ENCODE results near the gene TRIM7. TPM values are rescaled to one million over a fixed set of nuclear protein-coding genes. Genes with fewer than 3 reads are reported as not detected.

The TRIM7 gene
- total and polyA plus RNA-seq, 9 of the 15 experiments (the other 6 are each of a cell fraction or from before 2014, with no cell fraction given): 2.6 to 14.9 (median 8.9) TPM

- TF ChIP-seq USF1 (CRISPR knock-in tag; IDR thresholded peaks at IDR 0.05): peak; percentile 46
- no peak for TF ChIP-seq HEY1 (CRISPR knock-in tag; IDR thresholded peaks at IDR 0.05; ENCODE audit: borderline replicate concordance)
- TF ChIP-seq SIN3A (IDR thresholded peaks at IDR 0.05; ENCODE audit: borderline replicate concordance in 2 of 2, control insufficient read depth in 1 of 2, low read depth in 2 of 2, low read length in 2 of 2): peak in 1 of 2 experiments; percentile 61; a peak in 1 of 4 replicates
- no peak for TF ChIP-seq ADNP (tag; IDR thresholded peaks at IDR 0.05)
- TF ChIP-seq SP2 (IDR thresholded peaks at IDR 0.05; ENCODE audit: extremely low read depth, low read depth, low read length, poor library complexity, severe bottlenecking): no peak
- TF ChIP-seq KLF13 (tag; IDR thresholded peaks at IDR 0.05; ENCODE audit: borderline replicate concordance, low read depth): peak; percentile 44; the same call in 1 of the 2 replicates
- TF ChIP-seq ZNF253 (CRISPR knock-in tag; conservative IDR thresholded peaks at IDR 0.05): no peak
- no peak for TF ChIP-seq ETV5 (CRISPR knock-in tag; IDR thresholded peaks at IDR 0.05; ENCODE audit: low read depth)
- TF ChIP-seq ZBTB7A (IDR thresholded peaks at IDR 0.05; ENCODE audit: borderline replicate concordance, control insufficient read depth, low read depth, low read length): peak; percentile 35; the same call in 1 of the 2 replicates
- TF ChIP-seq E2F6 (IDR thresholded peaks at IDR 0.05; ENCODE audit: borderline replicate concordance in 1 of 2, extremely low read depth in 1 of 2, insufficient read depth in 1 of 2, insufficient read length in 1 of 2, low read depth in 1 of 2, low read length in 1 of 2, poor library complexity in 1 of 2, severe bottlenecking in 1 of 2): peak; percentile 70 to 83
- TF ChIP-seq ELF2 (CRISPR knock-in tag; IDR thresholded peaks at IDR 0.05): no peak
- TF ChIP-seq OTX1 (CRISPR knock-in tag; IDR thresholded peaks at IDR 0.05): 0 out of 2 replicates have a peak, but pooled peaks have one; percentile 6
- no peak for TF ChIP-seq TGIF2 (CRISPR knock-in tag; IDR thresholded peaks at IDR 0.05)
- 0 out of 2 replicates have a peak, but pooled peaks have one; percentile 14 for TF ChIP-seq ZNF431 (CRISPR knock-in tag; IDR thresholded peaks at IDR 0.05)
- TF ChIP-seq NCOA6 (IDR thresholded peaks at IDR 0.05): peak; percentile 80
- no peak for TF ChIP-seq AFF4 (CRISPR knock-in tag; IDR thresholded peaks at IDR 0.05)
- no peak for TF ChIP-seq PCBP1 (IDR thresholded peaks at IDR 0.05; ENCODE audit: low read depth, low read length, poor library complexity, severe bottlenecking)
- TF ChIP-seq LARP7 (IDR thresholded peaks at IDR 0.05): no peak
- TF ChIP-seq NKRF (IDR thresholded peaks at IDR 0.05; ENCODE audit: borderline replicate concordance): peak; percentile 58
Measured at GRCh38 chr5:181217111-181217802, 12.3 kb upstream of the TRIM7 start (continued).
